Activated effector memory CD4-positive, alpha-beta T cell treated with Interleukin-2 at 50 U/mL for 16 hours (primary cell): ENCODE data around the gene RETREG1.

Source experiments
- DNase-seq: peaks from one replicate; pipeline ENCODE4 v3.0.0-alpha.2; 2020

Gene RETREG1

DNA sequence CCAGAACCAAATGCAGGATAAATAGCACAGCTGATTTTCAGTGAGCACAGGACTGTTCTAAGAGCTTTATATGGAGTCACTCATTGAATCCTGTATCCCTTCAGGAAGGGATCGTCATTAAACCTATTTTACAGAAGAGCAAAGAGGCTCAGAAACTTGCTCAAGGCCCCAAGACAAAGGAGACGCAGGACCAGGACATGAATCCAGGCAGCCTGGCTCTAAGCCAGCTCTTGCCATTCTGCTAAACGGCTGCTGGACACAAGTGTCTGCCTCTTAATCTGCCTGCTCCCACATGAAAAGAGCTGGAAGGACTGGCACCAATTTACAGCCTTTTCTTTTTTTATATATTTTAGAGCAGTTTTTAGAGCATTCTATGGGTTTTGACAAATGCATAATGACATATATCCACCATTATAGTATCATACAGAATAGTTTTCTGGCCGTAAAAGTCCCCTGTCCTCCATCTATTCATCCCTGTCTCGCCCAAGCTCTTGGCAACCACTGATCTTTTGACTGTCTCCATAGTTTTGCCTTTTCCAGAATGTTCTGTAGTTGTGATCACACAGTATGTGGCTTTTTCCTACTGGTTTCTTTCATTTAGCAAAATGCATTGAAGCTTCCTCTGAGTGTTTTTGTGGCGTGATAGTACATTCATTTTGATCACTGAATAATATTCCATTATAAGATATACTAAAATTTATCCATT lies 37.5 kb downstream of the RETREG1 start:
- no peak for DNase-seq

DNA sequence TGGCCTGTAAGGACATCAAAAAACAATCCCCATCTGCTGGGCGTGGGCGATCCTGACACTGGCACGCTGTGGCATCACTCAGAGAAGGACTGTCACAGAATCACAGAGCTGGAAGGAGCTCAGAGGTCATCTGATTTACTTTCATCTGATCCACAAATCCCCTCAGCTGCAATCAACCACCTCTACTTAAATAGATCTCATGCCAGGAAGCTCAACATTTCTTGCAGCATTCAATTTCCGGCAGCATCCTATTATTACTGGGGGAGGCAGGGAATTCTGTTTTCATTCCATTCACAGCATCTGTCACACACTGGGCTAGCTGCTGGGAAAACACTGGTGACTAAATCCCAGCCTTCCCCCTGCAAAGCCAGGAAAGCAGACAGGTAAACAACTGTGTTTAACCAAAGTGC lies 38.3 kb downstream of the RETREG1 start:
- no peak for DNase-seq

DNA sequence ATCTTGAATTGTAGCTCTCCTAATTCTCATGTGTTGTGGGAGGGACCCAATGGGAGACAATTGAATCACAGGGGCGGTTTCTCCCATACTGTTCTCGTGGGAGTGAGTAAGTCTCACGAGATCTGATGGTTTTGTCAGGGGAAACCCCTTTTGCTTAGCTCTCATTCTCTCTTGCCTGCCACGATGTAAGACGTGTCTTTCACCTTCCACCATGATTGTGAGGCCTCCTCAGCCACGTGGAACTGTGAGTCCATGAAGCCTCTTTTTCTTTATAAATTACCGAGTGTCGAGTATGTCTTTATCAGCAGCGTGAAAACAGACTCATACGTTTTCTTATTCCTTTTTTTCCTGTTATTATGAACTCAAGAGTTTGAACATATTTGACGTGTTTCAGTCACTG lies 39.1 kb downstream of the RETREG1 start:
- DNase-seq, result no peak

DNA sequence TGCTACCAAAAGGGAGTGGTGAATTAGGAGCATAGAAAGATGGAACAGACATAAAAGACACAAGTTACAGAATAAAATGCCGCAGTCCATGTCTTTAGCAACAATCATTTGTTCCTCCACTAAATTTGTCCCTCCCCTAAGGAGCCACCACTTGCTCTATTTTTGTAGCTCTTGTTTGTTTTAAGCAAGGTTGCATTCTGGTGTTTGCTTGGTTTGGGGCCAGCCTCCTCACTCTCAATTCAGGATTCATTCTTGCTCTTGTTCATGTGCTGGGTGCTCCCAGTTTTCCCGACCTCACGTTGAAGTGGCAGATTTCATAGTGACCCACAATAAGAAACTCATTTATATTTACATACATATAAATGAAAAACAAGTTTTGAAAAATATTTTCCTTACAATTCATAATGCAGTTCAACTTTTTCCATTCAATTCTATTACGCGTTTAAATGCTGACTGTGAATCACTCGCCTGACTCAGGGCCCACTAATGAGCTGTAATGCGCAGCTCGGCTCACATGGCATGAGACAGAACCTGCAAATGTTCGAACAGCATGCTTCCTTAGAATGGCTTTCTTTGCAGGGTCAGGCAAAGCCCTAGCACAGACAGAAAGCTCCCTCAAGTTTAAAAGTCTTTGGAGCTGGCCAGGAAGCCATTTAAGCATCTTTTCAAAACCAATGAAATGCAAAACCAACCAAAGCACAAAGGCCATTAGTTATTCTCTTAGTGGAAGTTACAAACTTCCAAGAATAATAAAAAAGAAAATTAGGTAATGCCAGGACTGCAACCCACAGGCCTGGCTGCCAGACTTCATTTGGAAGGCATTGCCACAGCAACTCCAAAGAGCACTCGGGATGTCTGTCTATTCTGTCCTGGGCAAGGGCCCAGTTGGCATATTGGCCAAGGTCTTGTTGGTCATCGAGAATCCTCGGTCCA lies 41.7 kb downstream of the RETREG1 start:
- no peak for DNase-seq

DNA sequence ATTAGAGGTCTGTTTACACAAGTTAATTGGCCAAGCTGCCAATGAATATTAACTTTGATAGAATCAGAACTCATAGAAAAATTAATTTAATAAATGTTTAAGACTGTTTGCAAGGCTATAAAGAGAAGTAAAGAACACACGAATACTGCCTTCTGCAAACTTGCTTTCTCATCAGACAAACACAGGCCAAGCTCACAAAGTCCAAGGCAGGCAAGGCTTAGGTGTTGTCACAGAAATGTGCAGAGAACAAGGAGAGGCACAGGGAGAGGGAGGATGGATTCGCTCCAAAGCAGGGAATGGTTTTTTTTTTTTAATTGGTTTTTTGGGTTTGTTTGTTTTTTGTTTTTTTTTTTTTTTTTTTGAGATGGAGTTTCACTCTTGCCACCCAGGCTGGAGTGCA lies 43.4 kb downstream of the RETREG1 start:
- DNase-seq, result no peak

DNA sequence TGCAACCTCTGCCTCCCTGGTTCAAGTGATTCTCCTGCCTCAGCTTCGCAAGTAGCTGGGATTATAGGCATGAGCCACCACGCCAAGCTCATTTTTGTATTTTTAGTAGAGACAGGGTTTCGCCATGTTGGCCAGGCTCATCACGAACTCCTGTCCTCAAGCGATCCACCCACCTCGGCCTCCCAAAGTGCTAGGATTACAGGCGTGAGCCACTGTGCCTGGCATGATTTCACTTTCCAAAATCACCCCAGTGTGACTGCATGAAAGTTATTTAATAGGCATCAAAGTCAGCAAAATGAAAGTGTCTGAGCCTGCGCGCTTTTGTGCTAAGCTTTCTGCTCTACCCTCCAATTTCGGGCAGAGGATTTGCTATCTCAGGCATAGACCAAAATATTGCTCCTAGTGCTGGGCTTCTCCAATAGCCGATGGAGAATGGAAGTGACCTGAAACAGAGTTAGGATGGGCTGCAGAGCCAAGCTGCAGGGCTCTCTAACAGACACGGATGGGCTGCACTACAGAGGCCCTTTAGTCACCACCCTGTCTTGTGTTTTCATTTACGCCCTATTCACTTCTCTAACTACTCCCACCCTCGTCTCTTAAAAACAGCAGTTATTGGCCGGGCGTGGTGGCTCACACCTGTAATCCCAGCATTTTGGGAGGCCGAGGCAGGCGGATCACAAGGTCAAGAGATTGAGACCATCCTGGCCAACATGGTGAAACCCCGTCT lies 44.3 kb downstream of the RETREG1 start:
- DNase-seq, result no peak

DNA sequence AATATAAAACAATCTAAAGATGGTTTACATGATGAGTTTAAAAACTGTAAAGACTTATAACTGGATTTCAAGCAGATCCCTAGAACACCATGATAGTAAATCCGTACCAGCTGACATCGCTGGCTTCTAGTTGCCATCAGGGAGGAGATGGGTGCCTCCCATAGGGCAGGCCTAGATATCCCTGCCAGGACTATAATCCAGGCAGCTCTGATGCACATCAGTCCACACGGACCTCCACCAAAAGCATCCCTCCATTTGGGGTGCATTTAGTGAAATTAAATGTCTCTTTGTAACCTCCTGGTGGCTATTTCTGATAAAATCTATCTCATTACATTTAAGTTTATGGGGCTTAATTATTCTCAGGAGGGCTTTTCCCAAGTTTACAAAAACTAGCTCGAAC lies 45.8 kb downstream of the RETREG1 start:
- DNase-seq, result no peak

DNA sequence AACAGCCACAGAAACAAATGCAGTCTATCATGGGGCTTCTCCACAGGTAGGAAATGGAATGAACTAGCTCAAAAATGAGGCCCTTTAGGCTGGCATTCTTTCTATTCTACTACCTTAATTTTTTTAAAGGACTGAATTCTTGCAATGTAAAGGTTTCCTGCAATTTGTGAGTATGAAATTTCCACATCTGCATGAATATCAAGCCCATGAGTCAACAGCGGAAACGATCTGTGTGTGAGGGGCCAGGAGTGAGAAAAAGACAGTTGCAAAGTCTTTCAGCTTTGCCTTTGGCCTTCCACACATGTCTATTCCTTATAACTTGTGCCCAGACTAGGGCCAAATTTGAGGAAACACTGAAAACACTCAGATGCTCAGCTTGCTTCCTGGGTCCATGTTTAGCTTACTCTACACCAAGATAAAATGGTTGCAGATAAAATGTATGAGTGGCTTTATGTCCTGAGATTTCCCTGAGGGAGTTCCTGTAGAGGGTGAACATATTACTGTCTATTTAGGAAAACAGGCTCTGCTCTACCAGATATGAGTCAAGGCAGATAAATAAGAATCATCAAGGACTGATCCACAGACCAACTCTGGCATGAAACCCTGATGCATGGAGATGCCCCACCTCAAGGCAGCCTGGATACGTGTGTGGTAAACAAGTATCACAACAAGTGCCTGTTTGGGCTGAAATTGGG lies 46.5 kb downstream of the RETREG1 start:
- no peak for DNase-seq

DNA sequence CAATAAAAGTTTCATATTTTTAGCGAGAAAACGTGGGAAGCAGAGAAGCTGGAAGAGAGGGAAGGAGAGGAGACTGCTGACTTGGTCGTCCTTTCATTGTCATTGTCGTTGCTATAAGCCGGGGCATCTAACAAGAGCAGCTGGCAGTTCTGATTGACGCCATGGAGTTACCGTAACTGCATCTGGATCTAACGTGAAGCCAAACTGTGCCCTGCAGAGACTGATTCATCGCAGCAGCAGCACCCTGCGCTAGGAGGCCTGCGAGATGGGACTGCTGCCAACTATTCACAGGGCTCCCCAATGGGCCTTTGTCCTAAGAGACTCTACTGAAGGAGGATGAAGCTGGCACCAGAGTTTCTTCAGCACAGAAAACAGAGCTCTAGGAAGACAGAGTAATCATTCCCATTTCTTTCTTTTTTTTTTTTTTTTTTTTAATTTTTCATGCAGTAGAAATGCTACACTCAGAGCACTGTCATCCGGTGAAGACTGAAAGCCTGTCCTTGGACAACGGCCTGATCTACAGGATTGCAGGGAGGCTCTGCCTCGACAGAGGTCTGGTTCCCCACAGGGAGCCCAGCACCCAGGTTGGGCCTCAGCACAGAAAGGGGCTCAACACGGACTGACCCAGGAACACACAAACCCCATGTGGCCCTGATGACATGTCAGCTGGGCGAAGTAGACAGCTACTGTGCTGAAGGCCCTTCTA lies 47.8 kb downstream of the RETREG1 start:
- no peak for DNase-seq

DNA sequence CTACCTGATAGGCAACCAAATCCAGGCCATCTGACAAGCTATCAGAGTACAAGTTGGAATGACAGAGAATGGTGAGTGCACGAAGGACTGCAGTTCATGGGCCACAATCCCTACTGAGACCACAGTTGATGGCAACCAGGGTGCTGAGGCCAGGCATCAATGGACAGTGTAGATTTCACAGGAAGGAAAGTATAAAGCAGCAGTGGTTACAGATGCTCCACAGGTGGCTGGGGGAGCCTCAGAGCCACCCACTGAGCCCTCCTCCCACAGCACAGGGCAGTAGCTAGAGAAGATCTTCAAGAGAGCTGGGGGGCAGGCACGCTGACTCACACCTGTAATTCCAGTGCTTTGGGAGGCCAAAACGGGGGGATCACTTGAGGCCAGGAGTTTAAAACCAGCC lies 49.4 kb downstream of the RETREG1 start:
- DNase-seq, result no peak

DNA sequence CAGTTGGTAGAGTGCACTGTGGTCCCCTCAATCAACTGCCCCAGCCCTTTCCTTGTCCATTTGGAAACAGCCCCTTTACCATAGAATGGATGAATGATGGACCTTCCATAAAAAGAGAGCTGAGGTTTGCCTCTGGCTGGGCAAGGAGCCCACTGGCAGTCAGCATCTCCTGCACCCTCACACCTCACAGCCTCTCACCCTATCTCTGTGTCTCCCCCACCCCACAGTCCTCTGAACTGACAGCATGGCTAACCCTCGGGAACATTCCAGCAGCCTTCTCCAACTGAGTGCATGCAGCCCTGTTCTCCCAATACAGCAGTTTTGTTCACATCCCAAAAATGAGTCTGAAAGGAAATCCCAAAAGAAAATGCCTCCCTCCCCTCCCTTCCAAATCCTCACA lies 51.7 kb downstream of the RETREG1 start:
- DNase-seq, result no peak

DNA sequence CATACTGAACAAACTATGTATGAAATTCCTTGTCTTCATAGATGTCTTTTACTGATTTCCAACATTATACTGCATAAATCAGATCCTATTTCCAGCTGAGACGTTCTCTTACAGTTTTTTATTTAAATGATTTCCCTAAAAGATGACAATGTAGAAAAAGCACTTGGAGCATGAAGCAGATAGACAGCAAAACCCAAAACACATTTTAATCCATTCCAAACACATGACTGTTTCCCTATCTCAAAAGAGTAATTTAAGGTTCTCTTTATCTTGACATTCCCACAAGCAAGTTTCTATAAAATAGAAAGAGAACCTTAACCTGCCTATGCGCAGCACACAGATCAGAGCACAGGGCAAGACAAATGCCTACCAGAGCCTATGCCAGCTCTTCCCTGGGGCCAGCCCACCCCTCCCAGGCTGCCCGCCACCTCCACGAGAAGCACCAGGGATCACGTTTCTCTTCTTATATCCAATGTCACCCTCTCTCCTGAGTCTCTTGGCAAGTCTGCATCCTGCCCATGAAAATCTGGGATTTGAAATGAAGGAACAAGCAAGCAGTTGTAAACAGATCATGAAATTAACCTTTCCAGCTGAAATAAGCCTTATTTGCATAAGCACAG lies 52.4 kb downstream of the RETREG1 start:
- DNase-seq, result no peak

DNA sequence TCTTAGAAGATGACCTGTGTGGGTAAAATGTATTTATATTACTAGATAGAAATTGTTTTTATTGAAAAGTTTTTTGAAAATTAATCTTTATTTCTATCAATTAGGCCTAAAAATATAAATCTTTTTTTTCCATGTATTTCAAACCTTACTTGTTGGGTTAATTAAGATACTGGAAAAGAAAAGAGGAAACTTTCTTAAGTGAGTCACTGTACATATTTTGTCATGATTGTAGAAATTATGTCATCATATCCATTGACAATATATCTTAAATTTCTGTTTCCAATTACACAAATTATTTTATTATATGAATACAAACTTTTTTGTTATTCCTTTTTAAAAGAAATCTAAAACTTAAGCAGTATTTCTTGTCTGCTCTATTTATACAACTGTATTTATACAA lies 53.1 kb downstream of the RETREG1 start:
- DNase-seq, result no peak

DNA sequence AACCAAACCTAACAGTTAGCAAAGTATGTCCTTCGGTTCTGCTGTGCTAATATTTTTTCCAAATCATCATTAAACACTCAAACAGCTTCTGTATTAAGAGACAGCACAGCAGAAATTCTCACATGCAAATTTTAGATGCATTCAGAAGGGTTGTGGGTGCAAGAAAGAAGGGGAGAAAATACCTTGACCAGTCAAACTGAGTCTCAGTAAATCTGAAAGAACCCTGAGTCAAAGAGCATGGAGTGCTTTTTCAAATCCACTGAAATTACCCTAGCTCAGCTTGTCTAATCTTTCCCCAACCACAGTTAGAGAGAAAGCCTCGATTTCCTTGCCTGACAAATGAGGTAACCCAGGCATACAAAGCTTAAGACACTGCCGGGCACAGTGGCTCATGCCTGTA lies 55.1 kb downstream of the RETREG1 start:
- DNase-seq, result no peak

DNA sequence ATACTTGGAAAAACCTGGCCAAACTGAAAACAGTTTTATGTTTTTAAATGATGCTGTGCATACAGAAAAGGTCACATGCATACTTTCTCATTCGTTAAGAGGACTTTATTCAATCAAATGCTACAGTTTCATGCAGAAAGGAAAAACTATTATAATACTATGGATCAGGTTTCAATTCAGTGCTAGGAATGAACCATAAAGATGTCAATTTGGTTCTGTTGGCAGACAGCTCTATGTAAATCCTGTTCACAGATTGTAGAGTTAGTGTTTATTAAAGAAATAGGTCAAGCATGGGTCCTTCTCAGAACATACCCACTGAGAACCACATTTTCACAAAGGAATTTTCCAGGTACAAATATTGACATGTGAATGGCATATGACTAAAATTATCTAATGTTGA lies 57.1 kb downstream of the RETREG1 start:
- DNase-seq, result no peak

DNA sequence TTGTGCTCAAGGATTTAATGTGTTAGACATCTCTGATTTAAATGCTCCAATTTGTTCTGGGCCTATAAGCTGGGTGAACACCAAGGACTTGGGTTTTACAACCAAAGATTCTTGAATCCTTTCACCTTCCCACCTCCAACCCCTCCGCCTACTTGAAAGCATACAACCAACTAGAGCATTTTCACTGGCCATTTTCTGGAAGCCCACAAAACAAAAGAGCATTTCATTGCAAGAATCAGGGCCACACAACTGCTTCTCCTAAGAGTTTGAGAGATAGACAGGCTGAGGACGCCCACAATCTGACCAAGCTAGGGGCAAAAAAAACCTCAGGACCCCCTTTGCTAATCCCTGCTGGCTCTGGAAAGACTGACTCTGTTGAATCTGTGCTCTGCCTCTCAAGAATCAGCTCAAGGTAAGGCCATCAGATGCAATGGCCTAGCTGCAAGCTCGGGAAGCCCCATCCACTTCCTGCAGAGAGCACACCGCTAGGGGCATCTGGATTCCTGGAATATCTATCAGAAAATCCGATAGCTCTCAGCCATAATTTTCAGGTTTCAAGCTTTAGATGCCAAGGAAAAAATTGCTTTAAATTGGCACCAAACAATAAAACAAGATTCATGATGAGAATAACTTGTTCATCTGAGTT lies 57.7 kb downstream of the RETREG1 start:
- no peak for DNase-seq

DNA sequence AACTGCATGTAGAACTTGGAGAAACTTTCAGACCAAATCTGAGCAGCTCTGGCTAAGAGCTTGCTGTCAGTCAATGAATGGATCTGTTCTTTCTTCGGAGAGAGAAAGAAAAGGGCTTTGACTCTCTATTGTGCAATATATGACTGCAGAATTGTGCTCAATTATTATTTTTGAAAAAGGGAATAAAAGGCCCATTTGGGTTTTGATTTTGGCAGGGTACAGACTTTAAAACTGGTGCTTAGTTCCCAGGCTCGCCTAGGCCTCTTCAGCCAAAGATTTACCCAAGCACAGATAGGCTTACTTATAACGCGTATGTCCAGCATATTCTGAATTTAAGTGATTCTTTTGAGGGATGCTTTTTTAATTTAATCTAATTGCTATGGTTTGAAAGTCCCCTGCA lies 59.3 kb downstream of the RETREG1 start:
- no peak for DNase-seq

DNA sequence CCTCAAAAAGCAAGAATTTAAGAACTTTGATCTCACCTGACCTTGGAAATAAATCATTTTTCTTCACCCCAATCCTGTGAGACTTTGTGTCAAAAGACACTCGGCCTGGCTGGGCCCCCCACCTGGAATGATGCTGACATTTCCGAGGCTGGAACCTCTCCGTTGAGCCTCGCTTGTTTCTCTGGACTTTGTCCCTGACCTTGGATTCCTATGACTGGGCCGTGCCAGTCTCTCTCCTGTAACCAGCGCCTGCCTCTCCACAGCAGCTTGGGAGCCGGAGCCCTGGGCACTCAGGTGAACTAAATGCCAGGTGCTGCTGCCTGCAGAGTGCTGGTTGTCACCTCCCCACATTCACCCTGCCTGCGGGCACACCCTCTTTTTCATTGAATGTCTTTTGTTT lies 62.7 kb downstream of the RETREG1 start:
- DNase-seq, result no peak

DNA sequence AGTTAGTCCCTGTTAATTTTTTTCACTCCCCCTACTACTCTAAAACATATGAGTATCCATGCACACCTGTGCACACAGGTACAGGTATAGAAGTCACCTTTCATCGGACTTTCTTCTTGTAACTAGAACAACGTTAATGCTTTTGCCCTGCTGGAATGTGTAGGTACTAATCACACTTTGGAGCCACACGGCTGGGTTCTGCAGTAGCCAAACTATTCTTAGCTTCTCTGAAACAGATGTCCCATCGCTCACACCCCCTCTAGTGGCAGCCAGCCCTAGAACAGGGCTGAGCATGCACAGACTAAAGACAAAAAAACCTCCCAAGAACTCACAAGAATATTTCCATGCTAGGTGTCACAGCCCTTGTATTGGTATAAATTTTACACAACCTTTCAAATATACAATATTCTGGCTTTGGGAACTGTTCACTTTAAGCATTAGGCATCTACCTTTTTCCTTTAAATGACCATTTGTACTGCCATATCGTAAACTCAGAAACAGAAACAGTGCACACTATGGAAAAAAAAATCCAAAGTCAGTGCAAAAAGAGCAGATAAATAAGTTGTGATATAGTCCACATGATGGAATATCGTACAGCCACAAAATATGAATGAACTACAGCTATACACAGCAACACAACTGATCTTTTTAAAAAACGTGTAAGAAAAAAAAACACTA lies 64.0 kb downstream of the RETREG1 start:
- DNase-seq, result peak; percentile 12

DNA sequence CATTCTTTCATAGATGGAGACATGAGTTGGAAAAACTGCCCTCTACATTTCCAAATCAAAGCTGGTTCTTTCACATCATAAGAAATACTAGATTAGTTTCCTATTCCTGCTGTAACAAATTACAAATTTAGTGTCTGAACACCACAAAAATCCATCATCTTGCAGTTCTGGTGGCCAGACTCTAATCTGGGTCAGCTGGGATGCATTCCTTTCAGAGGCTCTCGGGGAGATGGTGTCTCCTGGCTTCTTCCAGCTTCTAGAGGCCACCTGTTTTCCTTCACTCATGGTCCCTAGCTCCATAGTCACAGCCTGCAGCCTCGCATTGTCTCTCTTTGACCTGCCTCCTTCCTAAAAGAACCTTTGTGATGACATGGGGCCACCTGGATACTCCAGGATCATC lies 65.2 kb downstream of the RETREG1 start:
- DNase-seq, result no peak
